GM19395 (cell line): Measurements from ENCODE around the gene COBL.

Experiments
- ATAC-seq: cut with Tn5 transposase; IDR thresholded peaks from one replicate; pipeline ENCODE4 v1.9.1; 2021; ENCODE audit warnings: mild to moderate bottlenecking, moderate library complexity; ENCODE audit not compliant: unreplicated experiment

COBL gene

GRCh38 chr7:51235593-51236313 is 80.9 kb downstream of the COBL start:
- ATAC-seq, result no peak

GRCh38 chr7:51234609-51235308 is 81.8 kb downstream of the COBL start:
- no peak for ATAC-seq

- ATAC-seq, result no peak
Measured at GRCh38 chr7:51234139-51234538, 82.5 kb downstream of the COBL start.

GRCh38 chr7:51233374-51233773 is 83.2 kb downstream of the COBL start:
- ATAC-seq, result no peak

- no peak for ATAC-seq
Measured at GRCh38 chr7:51230723-51231122, 85.9 kb downstream of the COBL start.

GRCh38 chr7:51230324-51230625 is 86.3 kb downstream of the COBL start:
- ATAC-seq, result no peak

- no peak for ATAC-seq
Measured at GRCh38 chr7:51229620-51230323, 86.8 kb downstream of the COBL start.

- no peak for ATAC-seq
Measured at GRCh38 chr7:51229106-51229537, 87.5 kb downstream of the COBL start.

- no peak for ATAC-seq
Measured at GRCh38 chr7:51228386-51228958, 88.1 kb downstream of the COBL start.

- ATAC-seq, result no peak
Measured at GRCh38 chr7:51227861-51228260, 88.7 kb downstream of the COBL start.

GRCh38 chr7:51226916-51227535 is 89.6 kb downstream of the COBL start:
- ATAC-seq, result no peak

- no peak for ATAC-seq
Measured at GRCh38 chr7:51226063-51226755, 90.4 kb downstream of the COBL start.

- ATAC-seq, result no peak
Measured at GRCh38 chr7:51224811-51225595, 91.6 kb downstream of the COBL start.

GRCh38 chr7:51223505-51223904 is 93.1 kb downstream of the COBL start:
- no peak for ATAC-seq

GRCh38 chr7:51222916-51223315 is 93.7 kb downstream of the COBL start:
- no peak for ATAC-seq

- ATAC-seq, result no peak
Measured at GRCh38 chr7:51220226-51220625, 96.4 kb downstream of the COBL start.

GRCh38 chr7:51219261-51219988 is 97.2 kb downstream of the COBL start:
- ATAC-seq, result no peak

GRCh38 chr7:51217804-51218203 is 98.8 kb downstream of the COBL start:
- ATAC-seq, result no peak

GRCh38 chr7:51214098-51214497 is 102.5 kb downstream of the COBL start:
- no peak for ATAC-seq
